Neural crest cell (in vitro differentiated cells): ENCODE measurements around the gene DENND1A. TPM values are rescaled to one million over a fixed set of nuclear protein-coding genes. Genes with fewer than 3 reads are reported as not detected.

Source experiments
- DNase-seq: peaks from one replicate; pipeline ENCODE4 v3.0.0; 2021; ENCODE audit warnings: low read depth, mixed read lengths, low spot score
- H3K27ac Mint-ChIP-seq: one replicate; pipeline ENCODE4 v1.8.0; 2021; ENCODE audit warnings: mild to moderate bottlenecking, mixed read lengths; ENCODE audit not compliant: unreplicated experiment
- H3K27me3 Mint-ChIP-seq: 2 replicates; pipeline ENCODE4 v1.8.0; 2021; ENCODE audit warnings: low read depth, mild to moderate bottlenecking, mixed read lengths
- H3K36me3 Mint-ChIP-seq: 2 replicates; pipeline ENCODE4 v1.8.0; 2021; ENCODE audit warnings: low read depth, mild to moderate bottlenecking, mixed read lengths
- H3K4me1 Mint-ChIP-seq: 2 replicates; pipeline ENCODE4 v1.8.0; 2021; ENCODE audit warnings: mixed read lengths
- H3K4me3 Mint-ChIP-seq: one replicate; pipeline ENCODE4 v1.8.0; 2021; ENCODE audit warnings: mild to moderate bottlenecking, mixed read lengths
- H3K9me3 Mint-ChIP-seq: 2 replicates; pipeline ENCODE4 v1.8.0; 2021; ENCODE audit warnings: mixed read lengths
- total RNA-seq: library from RNA; stranded (reverse); gene quantifications from 2 replicates; pipeline ENCODE4 v1.2.1, GENCODE V29; 2021
- TF ChIP-seq, protein P1 (sequence below): fragments of 200-600 bp; sonication (generic); conservative IDR thresholded peaks from 2 replicates; pipeline ENCODE4 v1.5.0; 2021; ENCODE audit warnings: antibody characterized with exemption, mild to moderate bottlenecking

DENND1A gene
- total RNA-seq, 1 donor from 2014 or later = 17.8 TPM

DNA sequence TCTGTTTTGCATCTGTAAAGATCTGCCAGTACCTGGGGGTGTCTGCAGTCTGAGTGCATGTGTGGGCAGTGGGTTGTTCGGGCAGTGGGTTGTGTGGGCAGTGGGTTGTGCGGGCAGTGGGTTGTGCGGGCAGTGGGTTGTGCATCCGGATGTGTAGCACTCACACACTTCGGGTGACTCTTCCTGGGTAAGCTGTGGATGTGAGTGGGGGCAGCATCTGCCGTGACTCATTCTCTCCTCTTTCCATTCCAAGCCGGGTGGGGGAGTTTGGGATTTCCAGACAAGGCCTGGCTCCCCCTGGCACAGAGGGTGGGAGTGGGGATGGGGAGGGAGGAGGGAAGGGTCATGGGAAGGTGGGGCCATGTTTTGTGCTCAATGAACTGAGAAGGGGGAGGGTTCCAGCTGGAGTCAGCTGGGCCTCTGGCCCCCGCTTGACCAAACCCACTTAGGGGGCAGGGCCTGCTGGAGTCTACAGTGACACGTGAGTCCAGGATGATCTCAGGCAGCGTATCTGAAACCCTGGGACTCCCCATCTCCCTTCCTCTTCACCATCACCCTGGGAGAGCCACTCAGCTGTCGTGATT is 565.6 kb downstream of the DENND1A start:
- DNase-seq = no peak
- H3K27me3 Mint-ChIP-seq = no peaks in the 10 kb centered on the region
- peaks cover 48% of the 10 kb centered on the region for H3K4me1 Mint-ChIP-seq
- H3K27ac Mint-ChIP-seq = peak overlapping the region; percentile 57
- TF ChIP-seq, protein P1, sequence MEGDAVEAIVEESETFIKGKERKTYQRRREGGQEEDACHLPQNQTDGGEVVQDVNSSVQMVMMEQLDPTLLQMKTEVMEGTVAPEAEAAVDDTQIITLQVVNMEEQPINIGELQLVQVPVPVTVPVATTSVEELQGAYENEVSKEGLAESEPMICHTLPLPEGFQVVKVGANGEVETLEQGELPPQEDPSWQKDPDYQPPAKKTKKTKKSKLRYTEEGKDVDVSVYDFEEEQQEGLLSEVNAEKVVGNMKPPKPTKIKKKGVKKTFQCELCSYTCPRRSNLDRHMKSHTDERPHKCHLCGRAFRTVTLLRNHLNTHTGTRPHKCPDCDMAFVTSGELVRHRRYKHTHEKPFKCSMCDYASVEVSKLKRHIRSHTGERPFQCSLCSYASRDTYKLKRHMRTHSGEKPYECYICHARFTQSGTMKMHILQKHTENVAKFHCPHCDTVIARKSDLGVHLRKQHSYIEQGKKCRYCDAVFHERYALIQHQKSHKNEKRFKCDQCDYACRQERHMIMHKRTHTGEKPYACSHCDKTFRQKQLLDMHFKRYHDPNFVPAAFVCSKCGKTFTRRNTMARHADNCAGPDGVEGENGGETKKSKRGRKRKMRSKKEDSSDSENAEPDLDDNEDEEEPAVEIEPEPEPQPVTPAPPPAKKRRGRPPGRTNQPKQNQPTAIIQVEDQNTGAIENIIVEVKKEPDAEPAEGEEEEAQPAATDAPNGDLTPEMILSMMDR = no peak
- peaks cover 2% of the 10 kb centered on the region for H3K36me3 Mint-ChIP-seq
- peak overlapping the region; percentile 66 for H3K4me3 Mint-ChIP-seq
- H3K9me3 Mint-ChIP-seq = no peaks in the 10 kb centered on the region

GRCh38 chr9:123362856-123363255 is 567.1 kb downstream of the DENND1A start:
- Mint-ChIP-seq H3K27me3 (no peaks in the 10 kb centered on the region), H3K27ac (no peak overlapping the region), H3K4me1 (peaks cover 63% of the 10 kb centered on the region)

DNA sequence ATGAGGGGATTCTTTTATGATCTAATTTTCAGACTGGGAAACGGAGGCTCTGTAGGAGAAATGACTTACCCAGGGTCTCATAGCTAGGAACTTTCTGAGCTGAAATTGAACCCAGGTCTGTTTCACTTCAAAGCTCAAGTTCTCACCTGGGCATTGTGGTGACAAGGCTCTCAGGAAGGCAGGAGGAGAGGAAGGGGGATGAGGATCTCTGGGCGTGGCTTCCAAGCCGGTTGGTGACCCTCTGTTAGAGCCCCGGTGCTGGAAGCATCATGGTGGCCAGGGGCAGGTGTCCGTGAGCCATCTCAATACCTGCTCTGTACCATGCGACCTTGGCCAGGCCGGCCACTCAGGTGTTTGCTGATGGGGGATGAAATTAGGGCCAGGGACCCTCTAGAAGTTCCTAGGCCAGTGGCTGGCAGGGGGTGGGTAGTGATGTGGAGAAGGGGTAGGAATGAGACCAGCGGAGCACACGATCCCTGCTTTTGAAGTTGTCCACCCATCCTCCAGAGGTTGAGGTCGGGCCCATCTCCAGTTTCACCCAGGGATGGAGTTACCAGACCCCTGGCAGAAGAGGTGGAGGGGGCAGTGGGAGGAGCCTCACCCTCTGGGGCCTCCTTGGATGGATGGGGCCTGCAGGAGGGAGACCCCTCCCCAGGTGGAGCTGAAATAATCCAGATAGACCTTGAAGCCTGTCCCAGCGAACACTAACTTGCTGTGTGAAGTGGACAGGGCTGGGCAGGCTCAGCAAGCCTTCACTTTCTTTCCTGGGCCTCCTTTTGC is 568.0 kb downstream of the DENND1A start:
- TF ChIP-seq, protein P1 = no peak
- DNase-seq = no peak
- H3K27ac Mint-ChIP-seq = peak overlapping the region; percentile 93
- peak overlapping the region; percentile 34 for H3K4me3 Mint-ChIP-seq
- peaks cover 68% of the 10 kb centered on the region for H3K4me1 Mint-ChIP-seq
- H3K36me3 Mint-ChIP-seq = no peaks in the 10 kb centered on the region
- H3K27me3 Mint-ChIP-seq = no peaks in the 10 kb centered on the region
- no peaks in the 10 kb centered on the region for H3K9me3 Mint-ChIP-seq

More at GRCh38 chr9:123362856-123363255, 567.1 kb downstream of the DENND1A start:
- no peak overlapping the region for H3K4me3 Mint-ChIP-seq
- TF ChIP-seq, protein P1 = no peak
- no peak for DNase-seq
- peaks cover 2% of the 10 kb centered on the region for H3K36me3 Mint-ChIP-seq
- H3K9me3 Mint-ChIP-seq = no peaks in the 10 kb centered on the region

- Mint-ChIP-seq H3K36me3 (no peaks in the 10 kb centered on the region), H3K27me3 (no peaks in the 10 kb centered on the region), H3K4me3 (peak overlapping the region; percentile 84), H3K27ac (no peak overlapping the region), H3K9me3 (no peaks in the 10 kb centered on the region), H3K4me1 (peaks cover 74% of the 10 kb centered on the region)
- TF ChIP-seq, protein P1 = no peak
- no peak for DNase-seq
Observed at GRCh38 chr9:123361086-123361730, 568.7 kb downstream of the DENND1A start.

- TF ChIP-seq, protein P1 = no peak
- Mint-ChIP-seq H3K27ac (peak overlapping the region; percentile 94), H3K9me3 (no peaks in the 10 kb centered on the region), H3K4me1 (peaks cover 72% of the 10 kb centered on the region), H3K4me3 (peak overlapping the region; percentile 93), H3K36me3 (no peaks in the 10 kb centered on the region), H3K27me3 (no peaks in the 10 kb centered on the region)
- DNase-seq = peak; percentile 95
Observed at GRCh38 chr9:123360161-123361085, 569.5 kb downstream of the DENND1A start.
